ENCODE measurements around the gene TPR.

GRCh38 chr1:186282466-186282865 lies 92.6 kb downstream of the TPR start:
- TF ChIP-seq, protein P1, sequence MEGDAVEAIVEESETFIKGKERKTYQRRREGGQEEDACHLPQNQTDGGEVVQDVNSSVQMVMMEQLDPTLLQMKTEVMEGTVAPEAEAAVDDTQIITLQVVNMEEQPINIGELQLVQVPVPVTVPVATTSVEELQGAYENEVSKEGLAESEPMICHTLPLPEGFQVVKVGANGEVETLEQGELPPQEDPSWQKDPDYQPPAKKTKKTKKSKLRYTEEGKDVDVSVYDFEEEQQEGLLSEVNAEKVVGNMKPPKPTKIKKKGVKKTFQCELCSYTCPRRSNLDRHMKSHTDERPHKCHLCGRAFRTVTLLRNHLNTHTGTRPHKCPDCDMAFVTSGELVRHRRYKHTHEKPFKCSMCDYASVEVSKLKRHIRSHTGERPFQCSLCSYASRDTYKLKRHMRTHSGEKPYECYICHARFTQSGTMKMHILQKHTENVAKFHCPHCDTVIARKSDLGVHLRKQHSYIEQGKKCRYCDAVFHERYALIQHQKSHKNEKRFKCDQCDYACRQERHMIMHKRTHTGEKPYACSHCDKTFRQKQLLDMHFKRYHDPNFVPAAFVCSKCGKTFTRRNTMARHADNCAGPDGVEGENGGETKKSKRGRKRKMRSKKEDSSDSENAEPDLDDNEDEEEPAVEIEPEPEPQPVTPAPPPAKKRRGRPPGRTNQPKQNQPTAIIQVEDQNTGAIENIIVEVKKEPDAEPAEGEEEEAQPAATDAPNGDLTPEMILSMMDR (IDR thresholded peaks at IDR 0.05) = no peak
- TF ChIP-seq POLR2A (IDR thresholded peaks at IDR 0.05) = no peak
